Peyer's patch (tissue), 4 donors: Measurements from ENCODE around the gene AADACL2. TPM values are rescaled to one million over a fixed set of nuclear protein-coding genes. Genes with fewer than 3 reads are reported as not detected.
A peak's percentile ranks its signal among the peaks of the same experiment; 100 is the strongest.

ENCODE experiments used
- DNase-seq, 3 donors: peaks; one replicate each; pipeline ENCODE4 v3.0.0-alpha.2; 2017 to 2019
- H3K27ac ChIP-seq, 4 donors: fragments of 200-600 bp; sonication (generic); one replicate each; pipeline ENCODE4 v1.5.1; 2016 to 2019
- H3K27me3 ChIP-seq, 2 donors: fragments of 200-600 bp; sonication (generic); one replicate each; pipeline ENCODE4 v1.5.1; 2019
- H3K36me3 ChIP-seq, 3 donors: fragments of 200-600 bp; sonication (generic); one replicate each; pipeline ENCODE4 v1.5.1; 2016 to 2019
- H3K4me1 ChIP-seq, 4 donors: fragments of 200-600 bp; sonication (generic); one replicate each; pipeline ENCODE4 v1.5.1; 2016 to 2019
- H3K4me3 ChIP-seq, 4 donors: fragments of 200-600 bp; sonication (generic); 1 replicate in 3 of 4; 2 replicates in 1 of 4; pipeline ENCODE4 v1.5.1; 2016 to 2019; ENCODE audit warnings: mild to moderate bottlenecking in 1 of 4
- H3K9me3 ChIP-seq, 4 donors: fragments of 200-600 bp; sonication (generic); one replicate each; pipeline ENCODE4 v1.5.1; 2016 to 2019; ENCODE audit warnings: mild to moderate bottlenecking in 1 of 4
- POLR2A ChIP-seq, 2 donors: fragments of 450-650 bp; IDR thresholded peaks; one replicate each; pipeline ENCODE4 v1.5.1; 2017; ENCODE audit warnings: antibody characterized with exemption in 2 of 2, mild to moderate bottlenecking in 2 of 2, moderate library complexity in 2 of 2
- total RNA-seq, 4 donors: library from RNA; depleted of rRNA; stranded (reverse); fragments of >200 nt; gene quantifications; one replicate each; pipeline ENCODE4 v1.1.0, GENCODE V29; 2016
- TF ChIP-seq, protein P1 (sequence below), 6 experiments: fragments of 450-650 bp in 4 of 6; fragments of 200-600 bp in 2 of 6; sonication (generic) in 1 of 6; IDR thresholded peaks; one replicate each; pipeline ENCODE4 v1.5.1; 2017 to 2019; ENCODE audit warnings: antibody characterized with exemption in 6 of 6, mild to moderate bottlenecking in 3 of 6, moderate library complexity in 1 of 6

Gene AADACL2
- total RNA-seq, 4 donors from 2014 or later: 0.66 to 1.3 TPM; not detected in 2

- Histone ChIP-seq H3K27me3 (no peaks in the 10 kb centered on the region), H3K4me3 (no peak overlapping the region), H3K27ac (no peak overlapping the region), H3K4me1 (no peaks in the 10 kb centered on the region), H3K36me3 (no peaks in the 10 kb centered on the region), H3K9me3 (no peaks in the 10 kb centered on the region)
- TF ChIP-seq, protein P1, sequence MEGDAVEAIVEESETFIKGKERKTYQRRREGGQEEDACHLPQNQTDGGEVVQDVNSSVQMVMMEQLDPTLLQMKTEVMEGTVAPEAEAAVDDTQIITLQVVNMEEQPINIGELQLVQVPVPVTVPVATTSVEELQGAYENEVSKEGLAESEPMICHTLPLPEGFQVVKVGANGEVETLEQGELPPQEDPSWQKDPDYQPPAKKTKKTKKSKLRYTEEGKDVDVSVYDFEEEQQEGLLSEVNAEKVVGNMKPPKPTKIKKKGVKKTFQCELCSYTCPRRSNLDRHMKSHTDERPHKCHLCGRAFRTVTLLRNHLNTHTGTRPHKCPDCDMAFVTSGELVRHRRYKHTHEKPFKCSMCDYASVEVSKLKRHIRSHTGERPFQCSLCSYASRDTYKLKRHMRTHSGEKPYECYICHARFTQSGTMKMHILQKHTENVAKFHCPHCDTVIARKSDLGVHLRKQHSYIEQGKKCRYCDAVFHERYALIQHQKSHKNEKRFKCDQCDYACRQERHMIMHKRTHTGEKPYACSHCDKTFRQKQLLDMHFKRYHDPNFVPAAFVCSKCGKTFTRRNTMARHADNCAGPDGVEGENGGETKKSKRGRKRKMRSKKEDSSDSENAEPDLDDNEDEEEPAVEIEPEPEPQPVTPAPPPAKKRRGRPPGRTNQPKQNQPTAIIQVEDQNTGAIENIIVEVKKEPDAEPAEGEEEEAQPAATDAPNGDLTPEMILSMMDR (IDR thresholded peaks at IDR 0.05): no peak
- no peak for TF ChIP-seq POLR2A (IDR thresholded peaks at IDR 0.05)
- no peak for DNase-seq
These were observed 59.9 kb downstream of the AADACL2 start for GRCh38 chr3:151793636-151794035.

DNA sequence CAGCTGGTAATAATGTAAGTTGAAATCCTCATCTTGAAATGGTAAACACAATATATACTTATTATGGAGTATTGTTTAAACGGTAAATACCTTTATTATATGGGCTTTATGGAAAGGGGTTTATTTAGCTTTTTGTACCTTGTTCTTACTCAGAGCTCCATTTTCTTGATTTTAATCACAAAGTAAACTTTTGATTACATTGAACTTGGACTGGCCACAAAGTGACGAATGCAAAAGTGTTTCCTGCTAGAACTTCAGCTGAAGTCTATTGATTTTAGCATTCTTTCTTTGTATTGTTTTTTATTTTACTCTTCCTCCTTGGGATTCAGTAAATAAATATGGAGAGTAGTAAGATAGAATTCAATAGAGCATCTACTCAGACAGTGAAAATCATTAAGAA, 60.4 kb downstream of the AADACL2 start:
- Histone ChIP-seq H3K9me3 (no peaks in the 10 kb centered on the region), H3K27ac (no peak overlapping the region), H3K27me3 (no peaks in the 10 kb centered on the region), H3K4me1 (no peaks in the 10 kb centered on the region), H3K36me3 (no peaks in the 10 kb centered on the region), H3K4me3 (no peak overlapping the region)
- TF ChIP-seq POLR2A (IDR thresholded peaks at IDR 0.05): no peak
- TF ChIP-seq, protein P1 (IDR thresholded peaks at IDR 0.05): no peak
- DNase-seq: no peak

GRCh38 chr3:151795276-151795675, 61.5 kb downstream of the AADACL2 start:
- no peak for DNase-seq

GRCh38 chr3:151796105-151796680, 62.5 kb downstream of the AADACL2 start:
- H3K4me1 ChIP-seq: no peaks in the 10 kb centered on the region
- H3K4me3 ChIP-seq: peak overlapping the region in 1 of 4 donors; percentile 20
- TF ChIP-seq, protein P1 (IDR thresholded peaks at IDR 0.05): no peak
- no peak for TF ChIP-seq POLR2A (IDR thresholded peaks at IDR 0.05)
- H3K36me3 ChIP-seq: no peaks in the 10 kb centered on the region
- DNase-seq: no peak
- H3K27me3 ChIP-seq: no peaks in the 10 kb centered on the region
- no peak overlapping the region for H3K27ac ChIP-seq
- no peaks in the 10 kb centered on the region for H3K9me3 ChIP-seq

More at GRCh38 chr3:151795276-151795675, 61.5 kb downstream of the AADACL2 start:
- TF ChIP-seq, protein P1 (IDR thresholded peaks at IDR 0.05): no peak
- TF ChIP-seq POLR2A (IDR thresholded peaks at IDR 0.05): no peak
- no peaks in the 10 kb centered on the region for H3K36me3 ChIP-seq
- no peaks in the 10 kb centered on the region for H3K4me1 ChIP-seq
- no peaks in the 10 kb centered on the region for H3K27me3 ChIP-seq
- H3K4me3 ChIP-seq: no peak overlapping the region
- no peak overlapping the region for H3K27ac ChIP-seq
- no peaks in the 10 kb centered on the region for H3K9me3 ChIP-seq

- no peaks in the 10 kb centered on the region for H3K9me3 ChIP-seq
- no peak overlapping the region for H3K4me3 ChIP-seq
- H3K27me3 ChIP-seq: no peaks in the 10 kb centered on the region
- DNase-seq: no peak
- H3K27ac ChIP-seq: no peak overlapping the region
- H3K4me1 ChIP-seq: no peaks in the 10 kb centered on the region
- no peaks in the 10 kb centered on the region for H3K36me3 ChIP-seq
- TF ChIP-seq POLR2A (IDR thresholded peaks at IDR 0.05): no peak
- TF ChIP-seq, protein P1 (IDR thresholded peaks at IDR 0.05): no peak
These were observed 64.7 kb downstream of the AADACL2 start for GRCh38 chr3:151798466-151798865.

GRCh38 chr3:151800431-151800830, 66.7 kb downstream of the AADACL2 start:
- Histone ChIP-seq H3K27me3 (no peaks in the 10 kb centered on the region), H3K4me3 (no peak overlapping the region), H3K36me3 (no peaks in the 10 kb centered on the region), H3K27ac (no peak overlapping the region), H3K9me3 (no peaks in the 10 kb centered on the region), H3K4me1 (no peaks in the 10 kb centered on the region)
- no peak for DNase-seq
- TF ChIP-seq, protein P1 (IDR thresholded peaks at IDR 0.05): no peak
- no peak for TF ChIP-seq POLR2A (IDR thresholded peaks at IDR 0.05)
